Measurements from ENCODE around the gene EDN1. TPM values are rescaled to one million over a fixed set of nuclear protein-coding genes. Genes with fewer than 3 reads are reported as not detected.

The EDN1 gene
- polyA plus RNA-seq, 3 donors: 0.11 to 0.71 TPM; not detected in 1

GRCh38 chr6:12325872-12326271 lies 35.7 kb downstream of the EDN1 start:
- Histone ChIP-seq H3K9ac (ENCODE audit: insufficient read depth, low read length, poor library complexity, severe bottlenecking) (no peak overlapping the region), H4K20me1 (ENCODE audit: insufficient read depth, low read length) (no peaks in the 10 kb centered on the region), H3K4me2 (replicated peaks; ENCODE audit: extremely low read depth, low read length, poor library complexity, severe bottlenecking) (no peak overlapping the region), H3K27ac (ENCODE audit: low read depth in 1 of 2, low read length in 2 of 2) (no peak overlapping the region), H3K79me2 (ENCODE audit: insufficient read depth, low read length) (no peaks in the 10 kb centered on the region), H2AFZ (ENCODE audit: insufficient read depth, low read depth, low read length, poor library complexity, severe bottlenecking) (no peak overlapping the region), H3K36me3 (replicated peaks in 1 of 2; ENCODE audit: control insufficient read depth in 1 of 2, insufficient read depth in 2 of 2, low read length in 2 of 2) (no peaks in the 10 kb centered on the region), H3K9me3 (replicated peaks in 1 of 2; ENCODE audit: control insufficient read depth in 1 of 2, insufficient read depth in 1 of 2, low read length in 2 of 2) (no peaks in the 10 kb centered on the region), H3K27me3 (ENCODE audit: control insufficient read depth in 2 of 2, insufficient read depth in 2 of 2, low read length in 2 of 2) (no peaks in the 10 kb centered on the region), H3K4me1 (ENCODE audit: control insufficient read depth in 1 of 2, insufficient read depth in 2 of 2, low read length in 2 of 2) (no peaks in the 10 kb centered on the region), H3K4me3 (replicated peaks in 1 of 3; ENCODE audit: low read depth in 2 of 3, low read length in 3 of 3) (no peak overlapping the region)
- no CpG with 5 or more reads among the region's 3 CpGs for WGBS (ENCODE audit: insufficient coverage)
- Mint-ChIP-seq H3K4me3 (no peak overlapping the region), H3K27ac (peak overlapping the region in 1 of 7 donors; percentile 21), H3K4me1 (peaks cover 3% of the 10 kb centered on the region), H3K36me3 (no peaks in the 10 kb centered on the region), H3K27me3 (ENCODE audit: low read depth in 3 of 3) (peaks cover 3 to 9% (median 8%) of the 10 kb centered on the region in 3 donors), H3K9me3 (peaks cover 0 to under 1% (median 0%) of the 10 kb centered on the region in 7 donors)
- intact Hi-C loops (cut with micrococcal nuclease): no loop called here
- TF ChIP-seq, protein P1, sequence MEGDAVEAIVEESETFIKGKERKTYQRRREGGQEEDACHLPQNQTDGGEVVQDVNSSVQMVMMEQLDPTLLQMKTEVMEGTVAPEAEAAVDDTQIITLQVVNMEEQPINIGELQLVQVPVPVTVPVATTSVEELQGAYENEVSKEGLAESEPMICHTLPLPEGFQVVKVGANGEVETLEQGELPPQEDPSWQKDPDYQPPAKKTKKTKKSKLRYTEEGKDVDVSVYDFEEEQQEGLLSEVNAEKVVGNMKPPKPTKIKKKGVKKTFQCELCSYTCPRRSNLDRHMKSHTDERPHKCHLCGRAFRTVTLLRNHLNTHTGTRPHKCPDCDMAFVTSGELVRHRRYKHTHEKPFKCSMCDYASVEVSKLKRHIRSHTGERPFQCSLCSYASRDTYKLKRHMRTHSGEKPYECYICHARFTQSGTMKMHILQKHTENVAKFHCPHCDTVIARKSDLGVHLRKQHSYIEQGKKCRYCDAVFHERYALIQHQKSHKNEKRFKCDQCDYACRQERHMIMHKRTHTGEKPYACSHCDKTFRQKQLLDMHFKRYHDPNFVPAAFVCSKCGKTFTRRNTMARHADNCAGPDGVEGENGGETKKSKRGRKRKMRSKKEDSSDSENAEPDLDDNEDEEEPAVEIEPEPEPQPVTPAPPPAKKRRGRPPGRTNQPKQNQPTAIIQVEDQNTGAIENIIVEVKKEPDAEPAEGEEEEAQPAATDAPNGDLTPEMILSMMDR (IDR thresholded peaks at IDR 0.05): no peak
- DNase-seq: no peak

DNA sequence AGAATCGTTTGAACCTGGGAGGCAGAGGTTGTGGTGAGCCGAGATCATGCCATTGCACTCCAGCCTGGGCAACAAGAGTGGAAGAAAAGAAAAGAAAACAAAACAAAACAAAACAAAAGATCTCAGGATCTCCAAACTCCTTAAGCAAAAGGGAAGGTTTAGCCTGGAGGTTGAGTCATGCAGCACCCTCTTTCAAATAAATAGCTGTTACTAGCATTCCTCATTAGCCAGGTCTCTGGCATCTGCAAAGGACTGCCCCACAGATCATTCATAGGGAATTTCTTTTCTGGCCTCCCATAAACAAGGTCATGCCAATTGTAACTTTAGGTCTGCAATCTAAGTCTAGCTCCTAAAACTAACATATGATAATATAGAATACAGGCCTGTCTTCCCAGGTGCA lies 37.2 kb downstream of the EDN1 start:
- Histone ChIP-seq H4K20me1 (ENCODE audit: insufficient read depth, low read length) (no peaks in the 10 kb centered on the region), H3K9ac (ENCODE audit: insufficient read depth, low read length, poor library complexity, severe bottlenecking) (no peak overlapping the region), H3K36me3 (replicated peaks in 1 of 2; ENCODE audit: control insufficient read depth in 1 of 2, insufficient read depth in 2 of 2, low read length in 2 of 2) (no peaks in the 10 kb centered on the region), H3K4me2 (replicated peaks; ENCODE audit: extremely low read depth, low read length, poor library complexity, severe bottlenecking) (no peak overlapping the region), H3K9me3 (replicated peaks in 1 of 2; ENCODE audit: control insufficient read depth in 1 of 2, insufficient read depth in 1 of 2, low read length in 2 of 2) (no peaks in the 10 kb centered on the region), H3K4me3 (replicated peaks in 1 of 3; ENCODE audit: low read depth in 2 of 3, low read length in 3 of 3) (no peak overlapping the region), H2AFZ (ENCODE audit: insufficient read depth, low read depth, low read length, poor library complexity, severe bottlenecking) (no peak overlapping the region), H3K27ac (ENCODE audit: low read depth in 1 of 2, low read length in 2 of 2) (no peak overlapping the region), H3K79me2 (ENCODE audit: insufficient read depth, low read length) (no peaks in the 10 kb centered on the region), H3K4me1 (ENCODE audit: control insufficient read depth in 1 of 2, insufficient read depth in 2 of 2, low read length in 2 of 2) (peaks cover 6 to 7% of the 10 kb centered on the region in 2 donors), H3K27me3 (ENCODE audit: control insufficient read depth in 2 of 2, insufficient read depth in 2 of 2, low read length in 2 of 2) (no peaks in the 10 kb centered on the region)
- TF ChIP-seq, protein P1 (IDR thresholded peaks at IDR 0.05): no peak
- Mint-ChIP-seq H3K27ac (no peak overlapping the region), H3K27me3 (ENCODE audit: low read depth in 3 of 3) (peaks cover 3 to 9% (median 8%) of the 10 kb centered on the region in 3 donors), H3K9me3 (no peaks in the 10 kb centered on the region), H3K36me3 (no peaks in the 10 kb centered on the region), H3K4me3 (no peak overlapping the region), H3K4me1 (peaks cover 10% of the 10 kb centered on the region)
- no peak for DNase-seq
- WGBS (ENCODE audit: insufficient coverage): no CpG with 5 or more reads among the region's 2 CpGs
- intact Hi-C loops (cut with micrococcal nuclease): no loop called here

All from CD14-positive monocyte (primary cell).